Ishikawa (cell line): ENCODE data around the gene POLN.

Experiments used
- CEBPB ChIP-seq: IDR thresholded peaks from 2 replicates; pipeline ENCODE4 v1.6.1; 2012
- CREB1 ChIP-seq: IDR thresholded peaks from 2 replicates; pipeline ENCODE4 v1.6.1; 2012; ENCODE audit warnings: low read depth
- EP300 ChIP-seq: IDR thresholded peaks from 2 replicates; pipeline ENCODE4 v1.6.1; 2012; ENCODE audit warnings: borderline replicate concordance
- MAX ChIP-seq: IDR thresholded peaks from 2 replicates; pipeline ENCODE4 v1.6.1; 2012
- RAD21 ChIP-seq: IDR thresholded peaks from 2 replicates; pipeline ENCODE4 v1.6.1; 2012; ENCODE audit warnings: low read depth
- REST ChIP-seq: IDR thresholded peaks from 2 replicates; pipeline ENCODE4 v1.6.1; 2012; ENCODE audit warnings: low read depth, mild to moderate bottlenecking
- TAF1 ChIP-seq: IDR thresholded peaks from 2 replicates; pipeline ENCODE4 v1.6.1; 2012; ENCODE audit warnings: low read depth, mild to moderate bottlenecking
- TCF12 ChIP-seq: IDR thresholded peaks from 2 replicates; pipeline ENCODE4 v1.6.1; 2012; ENCODE audit warnings: low read depth
- TEAD4 ChIP-seq: IDR thresholded peaks from 2 replicates; pipeline ENCODE4 v1.6.1; 2012
- USF1 ChIP-seq: IDR thresholded peaks from 2 replicates; pipeline ENCODE4 v1.6.1; 2012
- YY1 ChIP-seq: IDR thresholded peaks from 2 replicates; pipeline ENCODE4 v1.6.1; 2012; ENCODE audit warnings: low read depth

- TF ChIP-seq TCF12 (no peak), CREB1 (no peak), RAD21 (no peak), REST (no peak), USF1 (no peak), EP300 (no peak), CEBPB (no peak), MAX (no peak), TAF1 (no peak), TEAD4 (no peak), YY1 (no peak)
Observed at GRCh38 chr4:2261853-2262144, 19.9 kb upstream of the POLN start, which contains the start of gene MXD4.
